GM18867 (cell line): ENCODE results near the gene BEGAIN.
"Not testable (repeated sequence)": the region's sequence is repeated elsewhere in the genome, so short reads cannot be mapped to it uniquely, and the experiment has no call there.

Experiments used
- ATAC-seq: cut with Tn5 transposase; IDR thresholded peaks from one replicate; pipeline ENCODE4 v1.9.1; 2021; ENCODE audit warnings: mild to moderate bottlenecking, moderate library complexity; ENCODE audit not compliant: unreplicated experiment

The BEGAIN gene

DNA sequence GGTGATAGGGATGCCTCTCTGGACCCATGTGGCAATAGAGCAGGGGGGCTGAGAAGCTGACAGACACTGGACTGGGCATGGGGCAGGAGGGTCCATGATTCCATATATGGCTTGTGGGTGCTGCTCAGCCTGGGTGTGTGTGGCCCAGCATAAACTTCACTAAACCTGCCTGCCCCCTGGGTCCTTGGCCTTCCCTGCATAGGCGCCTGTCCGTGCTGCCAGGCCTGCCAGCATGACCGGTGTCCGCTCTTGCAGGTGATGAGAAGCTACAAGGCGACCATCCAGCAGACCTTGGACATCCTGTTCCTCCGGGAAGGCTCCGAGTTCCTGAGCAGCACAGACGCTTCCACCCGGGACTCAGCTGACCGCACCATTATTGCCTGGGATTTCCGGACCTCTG, 61.6 kb downstream of the BEGAIN start:
- ATAC-seq: no peak

DNA sequence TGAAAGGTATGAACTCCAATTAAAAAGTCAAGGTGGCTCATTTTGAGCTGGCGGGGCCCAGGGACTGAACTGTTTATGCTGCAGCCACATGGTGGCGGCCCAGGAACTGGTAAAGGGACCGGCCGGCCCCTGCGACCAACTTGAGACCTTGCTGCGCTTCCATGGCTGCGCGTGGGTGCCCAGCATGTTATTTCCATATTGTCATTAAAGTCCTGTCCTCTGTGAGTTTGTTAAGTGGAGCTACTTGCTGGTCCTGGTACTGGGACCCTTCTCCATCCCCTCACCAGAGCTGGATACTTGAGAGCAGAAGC, 62.3 kb downstream of the BEGAIN start:
- no peak for ATAC-seq

DNA sequence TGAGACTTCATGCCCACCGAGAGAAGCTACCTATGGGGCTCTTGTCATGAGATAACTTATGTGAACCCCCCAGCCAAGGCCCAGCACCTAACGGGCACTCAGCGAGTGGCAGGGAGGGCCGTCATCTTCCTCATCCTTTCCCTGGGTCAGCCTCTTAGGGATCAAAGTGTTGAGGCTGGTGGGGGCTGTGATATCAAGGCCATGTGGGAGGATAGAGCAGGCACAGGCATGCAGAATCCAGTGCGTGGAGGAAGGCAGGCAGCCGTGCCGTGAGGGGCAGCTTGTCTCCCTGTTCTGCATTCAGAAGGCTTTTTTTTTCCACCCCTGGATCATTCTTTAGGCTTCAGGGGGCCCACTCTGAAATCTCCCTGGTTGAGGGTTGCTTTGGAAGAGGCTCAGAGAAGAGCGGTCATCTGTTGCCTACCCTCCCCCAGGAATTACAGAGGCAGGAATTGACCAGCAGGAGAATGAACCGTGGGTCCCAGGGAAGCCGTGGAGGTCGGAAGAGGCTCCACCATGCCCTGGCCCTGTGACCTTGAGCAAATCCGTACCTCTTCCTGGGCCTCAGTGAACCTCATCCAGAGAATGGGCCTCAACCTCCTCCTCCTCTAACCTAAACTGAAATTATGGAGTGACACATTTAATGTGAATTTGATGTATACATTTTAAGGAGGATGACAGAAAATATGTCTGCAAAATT, 62.8 kb downstream of the BEGAIN start:
- no peak for ATAC-seq

DNA sequence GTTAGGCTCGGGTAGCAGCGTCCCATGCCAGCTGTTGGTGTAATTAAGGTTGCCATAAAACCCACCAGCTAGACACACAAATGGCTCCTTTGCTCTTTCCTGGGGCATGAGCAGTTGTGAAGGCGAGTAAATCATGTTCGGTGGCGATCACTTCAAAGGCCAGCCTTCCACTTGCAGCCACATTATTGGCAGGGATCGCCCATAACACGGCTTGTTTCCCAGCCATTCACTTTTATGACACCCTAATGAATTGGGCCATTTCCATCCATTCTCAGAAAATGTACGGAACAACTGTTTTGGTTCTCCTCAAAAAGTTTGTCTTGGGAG, 63.4 kb downstream of the BEGAIN start:
- ATAC-seq: no peak

DNA sequence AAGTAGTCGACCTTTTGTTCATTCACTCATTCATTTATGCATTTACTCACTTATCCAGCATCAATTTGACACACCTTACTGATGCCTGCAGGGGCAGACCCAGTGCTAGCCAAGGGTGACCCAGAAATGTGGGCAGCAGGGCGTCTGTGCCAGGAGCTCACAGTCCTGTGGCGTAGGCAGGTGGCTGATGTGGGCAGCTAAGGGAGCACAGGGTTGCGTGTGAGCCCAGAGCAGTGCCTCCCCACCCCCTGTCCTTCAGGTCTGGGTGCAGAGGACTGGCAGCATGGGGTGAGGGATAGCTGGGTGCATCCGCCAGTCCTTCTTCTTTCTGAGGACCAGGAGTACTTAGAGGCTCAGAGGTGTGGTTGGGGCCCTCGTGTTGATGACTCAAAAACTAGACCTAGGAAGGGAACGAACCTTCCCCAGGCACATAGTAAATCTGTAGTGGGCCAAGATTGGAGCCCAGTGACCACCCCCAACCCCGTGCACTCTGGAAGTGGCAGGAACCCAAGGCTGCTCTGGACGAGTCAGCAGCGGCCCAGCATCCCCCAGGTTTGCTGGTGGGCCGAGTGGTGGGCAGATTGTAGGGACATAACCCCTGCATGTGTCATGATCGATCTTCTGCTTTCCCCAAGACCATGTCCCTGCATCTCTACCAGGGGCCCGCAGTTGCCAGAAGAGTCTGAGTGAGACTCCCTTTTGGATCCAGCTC, 63.9 kb downstream of the BEGAIN start:
- ATAC-seq: no peak

DNA sequence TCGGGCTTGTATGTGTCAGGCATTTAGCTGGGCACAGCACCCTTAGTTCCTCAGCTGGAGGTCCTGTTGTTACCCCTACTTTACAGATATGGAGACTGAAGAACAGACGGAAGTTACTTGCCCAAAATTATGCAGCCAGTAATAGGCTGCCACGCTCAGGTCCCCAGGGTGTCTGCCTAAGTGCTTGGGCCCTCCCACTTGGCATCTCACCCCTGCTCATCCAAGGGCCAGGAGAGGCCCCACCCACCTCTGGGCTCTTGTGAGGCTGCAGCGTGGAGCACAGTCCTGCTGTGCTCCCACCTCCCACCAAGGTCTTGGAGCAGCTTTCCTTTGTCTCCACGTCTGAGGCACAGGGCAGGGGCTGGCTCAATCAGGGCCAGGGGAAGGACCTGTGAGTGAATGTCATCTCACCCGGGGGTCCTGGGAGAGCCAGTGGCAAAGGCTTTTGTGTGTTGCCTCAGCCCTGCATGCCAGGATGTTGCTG, 64.6 kb downstream of the BEGAIN start:
- no peak for ATAC-seq

DNA sequence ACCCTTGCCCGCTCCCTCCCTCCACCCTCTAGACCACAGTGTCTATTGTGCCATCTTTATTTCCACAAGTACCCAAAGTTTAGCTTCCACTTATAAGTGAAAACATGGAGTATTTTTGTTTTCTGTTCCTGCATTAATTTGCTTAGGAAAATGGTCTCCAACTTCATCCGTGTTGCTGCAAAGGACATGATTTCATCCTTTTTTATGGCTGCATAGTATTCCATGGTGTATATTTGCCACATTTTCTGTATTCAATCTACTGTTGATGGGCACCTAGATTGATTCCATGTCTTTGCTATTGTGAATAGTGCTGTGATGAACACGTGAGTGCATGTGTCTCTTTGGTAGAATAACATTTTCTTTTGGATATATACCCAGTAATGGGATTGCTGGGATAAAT, 81.2 kb downstream of the BEGAIN start:
- ATAC-seq: not testable (repeated sequence)

DNA sequence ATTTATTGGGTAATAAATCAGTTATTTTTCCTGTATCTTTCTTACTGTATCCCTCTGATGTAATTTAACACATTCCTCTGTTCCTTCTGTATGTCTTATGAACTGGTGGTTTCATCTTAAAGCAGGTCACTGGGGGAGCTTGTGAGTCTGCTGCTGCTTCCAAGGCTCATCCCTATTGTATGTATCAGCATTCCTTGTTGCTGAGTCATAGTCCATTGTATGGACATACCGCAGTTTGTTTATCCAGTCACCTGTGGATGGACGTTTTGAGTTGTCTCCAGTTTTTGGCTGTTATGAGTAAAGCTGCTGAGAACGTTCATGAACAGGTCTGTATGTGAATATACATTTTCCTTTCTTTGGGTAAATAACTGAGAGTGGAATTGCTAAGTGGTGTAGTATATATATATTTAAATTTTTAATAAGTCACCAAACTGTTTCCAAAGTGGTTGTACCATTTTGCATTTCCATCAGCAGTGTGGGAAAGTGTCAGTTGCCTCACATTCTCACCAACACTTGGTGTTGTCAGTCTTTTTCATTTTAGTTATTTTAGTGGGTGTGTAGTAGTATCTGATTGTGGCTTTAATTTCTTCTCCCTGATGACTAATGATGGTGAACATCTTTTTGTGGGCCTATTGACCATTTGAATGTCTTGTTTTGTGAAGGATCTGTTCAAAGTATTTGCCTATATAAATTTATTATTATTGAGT, 82.7 kb downstream of the BEGAIN start:
- ATAC-seq: no peak

DNA sequence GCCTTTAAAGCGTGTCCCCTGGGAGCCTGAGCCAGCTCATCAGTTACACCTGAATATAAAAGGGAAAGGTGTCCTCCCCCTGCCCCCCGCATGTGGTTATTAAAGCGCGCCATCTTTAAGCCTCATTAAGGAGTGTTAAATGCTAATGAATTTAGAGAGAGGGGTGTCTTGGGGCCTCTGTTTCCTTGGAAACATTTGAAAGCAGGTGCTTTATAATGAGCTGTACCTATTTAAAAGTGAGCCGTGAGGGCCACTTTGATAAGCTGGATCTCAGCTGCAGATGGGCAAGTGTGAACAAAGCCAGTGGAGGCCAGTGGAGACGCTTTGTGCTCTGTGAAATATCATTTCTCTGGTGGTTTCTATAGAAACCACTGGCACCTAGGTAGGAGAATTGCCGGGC, 84.0 kb downstream of the BEGAIN start:
- ATAC-seq: no peak

DNA sequence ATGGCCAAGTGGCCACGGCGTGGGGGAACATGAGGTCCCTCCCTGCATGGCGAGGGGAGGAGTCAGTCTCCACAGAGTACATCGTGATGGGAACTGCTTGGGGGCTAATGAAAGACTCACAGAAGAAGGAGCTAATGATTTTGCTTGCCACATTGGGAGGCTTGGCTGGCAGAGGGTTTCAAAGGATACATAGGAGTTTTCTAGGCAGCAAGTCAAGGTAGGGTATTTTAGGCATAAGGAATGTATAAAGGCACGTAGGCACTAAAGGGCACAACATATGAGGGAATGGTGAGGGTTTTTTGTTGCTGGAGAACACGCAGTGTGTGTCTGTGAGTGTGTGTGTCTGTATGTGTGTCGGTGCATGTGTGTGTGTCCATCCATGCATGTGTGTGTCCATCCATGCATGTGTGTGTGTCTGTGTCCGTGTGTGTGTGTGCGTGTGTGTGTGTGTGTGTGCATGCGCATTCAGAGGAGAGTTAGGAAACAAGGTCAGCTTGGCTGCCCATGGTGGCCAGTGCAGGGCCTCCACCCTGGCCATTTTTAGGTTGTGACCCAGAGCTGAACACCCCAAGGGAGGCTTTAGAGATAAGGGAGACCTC, 84.5 kb downstream of the BEGAIN start:
- ATAC-seq: no peak

DNA sequence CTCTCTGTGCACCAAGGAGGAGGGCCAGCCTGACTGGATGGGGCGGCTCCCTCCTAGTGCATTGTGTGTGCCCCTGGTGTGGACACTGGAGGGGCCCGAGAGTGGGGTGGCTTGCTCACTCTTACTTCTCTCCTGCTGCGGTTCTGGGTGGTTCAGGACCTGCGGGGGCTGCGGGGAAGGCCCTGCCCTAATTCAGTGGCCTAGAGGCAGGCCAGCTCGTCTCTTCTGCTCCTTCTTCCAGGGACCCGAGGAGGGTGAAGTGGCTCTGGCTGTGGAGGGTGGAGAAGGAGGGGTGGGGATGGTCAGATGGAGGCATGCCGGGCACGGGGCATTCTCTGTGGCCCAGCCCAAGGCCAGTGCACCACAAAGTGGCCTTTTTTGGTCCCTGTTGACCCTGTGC, 87.1 kb downstream of the BEGAIN start:
- ATAC-seq: no peak

DNA sequence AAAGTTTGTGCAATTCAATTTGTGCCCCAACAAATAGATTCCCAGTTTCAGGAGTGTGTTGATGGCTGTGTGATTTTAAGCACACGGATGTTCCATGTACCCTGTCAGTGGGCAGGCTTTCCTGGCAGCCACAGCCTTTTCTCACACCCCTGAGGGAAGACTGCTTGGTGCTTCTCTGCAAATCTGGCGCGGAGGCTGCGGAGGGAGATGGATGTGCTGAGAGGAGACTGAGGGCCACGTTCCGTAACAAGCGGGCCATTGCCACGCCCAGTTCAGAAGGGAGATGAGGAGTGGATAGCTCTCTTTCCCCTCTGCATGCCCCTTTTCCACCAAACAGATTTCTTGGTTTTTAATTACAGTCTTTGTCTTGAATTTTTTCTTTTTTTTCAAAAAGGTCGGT, 89.1 kb downstream of the BEGAIN start:
- no peak for ATAC-seq

DNA sequence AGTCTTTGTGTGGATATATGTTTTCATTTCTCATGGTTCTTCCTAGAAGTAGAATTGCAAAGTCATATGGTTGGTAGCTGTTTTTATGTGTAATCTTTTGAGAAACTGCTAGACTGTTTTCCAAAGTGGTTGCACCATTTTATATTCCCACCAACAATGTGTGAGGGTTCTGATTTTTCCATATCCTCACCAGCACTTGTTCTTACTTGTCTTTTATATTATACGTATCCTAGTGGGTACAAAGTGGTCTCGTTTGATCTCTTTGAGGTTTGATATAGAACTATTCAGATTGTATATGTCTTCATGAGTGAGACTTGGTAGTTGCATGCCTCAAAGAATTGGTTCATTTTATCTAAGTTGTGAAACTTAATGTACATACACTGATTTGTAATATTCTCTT, 91.3 kb downstream of the BEGAIN start:
- no peak for ATAC-seq

DNA sequence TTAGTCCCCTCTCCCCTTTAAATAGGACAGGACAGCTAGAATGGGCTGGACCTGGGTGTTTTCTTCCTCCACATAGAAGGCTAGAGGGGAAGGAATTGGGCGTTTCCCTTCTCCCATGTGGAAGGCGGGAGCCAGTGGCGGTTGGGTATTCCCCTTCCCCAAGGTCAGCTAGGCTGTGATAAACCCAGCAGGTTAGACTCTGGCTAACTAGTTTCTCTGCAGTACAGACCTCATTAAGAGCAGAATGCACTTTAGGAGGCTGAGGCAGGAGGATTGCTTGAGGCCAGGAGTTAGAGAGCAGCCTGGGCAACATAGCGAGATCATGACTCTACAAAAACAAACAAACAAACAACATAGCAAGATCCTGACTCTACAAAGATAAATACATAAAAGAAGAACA, 92.6 kb downstream of the BEGAIN start:
- ATAC-seq: no peak

DNA sequence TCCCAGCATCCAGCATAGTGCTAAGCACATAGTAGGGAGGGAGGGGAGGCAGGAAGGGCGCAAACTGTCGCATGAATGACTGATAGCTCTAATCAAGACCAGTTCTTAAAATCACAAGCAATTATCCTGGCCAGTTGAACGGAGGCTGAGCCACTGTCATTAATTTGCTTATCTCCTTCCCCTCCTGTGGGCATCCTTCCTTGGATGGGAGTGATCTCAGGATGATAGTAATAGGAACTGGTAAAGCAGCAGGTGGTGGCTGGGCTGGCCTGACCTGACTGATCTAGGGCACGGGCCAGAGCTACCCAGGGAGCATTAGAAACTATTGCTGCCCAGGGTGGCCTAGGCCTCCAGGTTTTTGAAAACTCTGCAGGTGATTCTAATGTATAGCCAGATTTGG, 97.0 kb downstream of the BEGAIN start:
- no peak for ATAC-seq

DNA sequence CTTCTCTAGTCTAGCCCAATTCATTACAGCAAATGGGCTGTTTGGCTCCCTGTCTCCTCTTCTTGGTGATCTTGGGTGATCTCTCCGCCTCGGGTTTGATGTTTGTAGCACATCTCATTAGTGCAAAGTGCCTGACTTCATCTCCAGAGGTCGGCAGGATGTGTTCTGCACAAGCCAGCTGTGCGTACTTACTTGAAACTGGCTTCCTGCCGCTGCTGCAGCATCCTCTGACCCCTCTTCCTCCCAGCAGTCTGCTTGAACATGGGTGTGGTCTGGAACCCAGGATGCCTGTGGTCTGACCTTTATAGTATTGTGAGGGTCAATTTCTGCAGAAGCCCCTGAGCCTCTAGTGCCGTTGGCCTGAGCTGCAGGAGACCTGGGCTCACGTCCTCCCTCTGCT, 99.2 kb downstream of the BEGAIN start:
- no peak for ATAC-seq

DNA sequence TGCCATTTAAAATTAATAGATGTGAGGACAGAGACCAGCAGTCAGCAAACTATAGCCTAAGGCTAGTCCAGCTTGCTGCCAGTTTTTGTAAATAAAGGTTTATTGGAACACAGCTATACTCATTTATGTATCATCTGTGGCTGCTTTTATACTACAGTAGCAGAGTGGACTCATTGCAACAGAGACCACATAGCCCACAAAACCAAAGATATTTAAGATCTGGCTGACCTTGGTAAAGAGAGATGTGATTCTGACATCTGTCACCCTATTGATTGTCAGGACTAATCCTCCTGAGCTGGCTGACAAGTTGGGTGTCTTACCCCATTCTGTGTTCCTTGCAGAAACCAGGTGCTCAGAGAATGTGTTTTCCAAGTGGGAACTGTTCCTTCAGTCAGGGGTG, 99.9 kb downstream of the BEGAIN start:
- no peak for ATAC-seq
